HG02763 (cell line): ENCODE results near the gene KCNN3.

Experiments
- ATAC-seq: cut with Tn5 transposase; IDR thresholded peaks from one replicate; pipeline ENCODE4 v1.9.1; 2021; ENCODE audit warnings: mild to moderate bottlenecking, moderate library complexity; ENCODE audit not compliant: unreplicated experiment

KCNN3 gene

DNA sequence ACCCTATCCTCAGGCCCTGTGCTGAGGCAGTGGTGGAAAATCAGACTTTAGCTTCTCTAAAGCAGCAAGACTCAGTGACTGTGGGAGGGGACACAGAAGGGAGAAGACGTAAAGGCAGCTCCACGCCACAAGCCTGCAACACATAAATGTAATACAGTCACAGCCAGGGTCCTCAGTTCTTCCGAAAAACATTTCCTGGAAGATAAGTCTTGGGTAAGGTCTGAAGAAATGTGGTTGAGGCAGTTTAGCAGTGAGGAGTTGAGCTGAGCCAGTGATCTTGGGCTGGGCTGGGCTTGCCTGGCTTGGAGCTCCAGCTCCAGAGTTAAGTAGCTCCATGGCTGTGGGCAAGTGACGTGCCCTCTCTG lies 134.3 kb downstream of the KCNN3 start:
- no peak for ATAC-seq

DNA sequence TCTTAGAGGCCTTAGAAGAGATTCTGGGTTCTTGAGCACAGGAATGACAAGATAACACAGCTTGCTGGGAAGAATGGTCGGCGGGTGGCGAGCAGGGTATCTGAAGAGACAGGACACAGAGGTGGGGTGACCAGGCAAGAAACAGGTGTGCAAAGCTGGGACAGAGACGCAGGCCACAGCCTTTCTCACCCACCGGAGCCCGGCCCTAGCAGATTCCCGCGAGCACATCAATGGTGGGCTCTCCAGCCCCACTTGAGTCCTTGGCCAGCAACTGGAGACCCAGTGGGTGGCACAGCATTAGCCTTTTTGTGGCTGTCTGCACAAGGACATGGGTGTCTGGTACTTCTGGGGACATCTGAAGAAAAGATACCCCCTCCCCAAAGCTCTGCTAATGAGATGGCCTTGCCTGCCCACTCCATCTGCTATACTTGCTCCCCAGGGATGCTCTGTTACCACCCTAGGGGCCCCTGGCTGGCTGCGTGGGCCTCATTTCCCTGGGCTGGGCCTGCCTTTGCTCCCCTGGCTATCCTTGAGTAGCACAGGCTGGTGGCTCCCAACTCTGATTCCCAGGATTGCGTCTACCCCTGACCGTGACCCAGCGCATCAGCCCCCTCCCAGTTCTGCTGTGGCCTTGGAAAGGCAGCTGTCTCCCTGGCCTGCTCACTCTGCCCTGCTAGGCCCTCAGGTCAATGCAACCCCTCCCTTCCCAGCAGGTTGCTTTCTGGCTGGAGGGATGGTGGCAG lies 134.8 kb downstream of the KCNN3 start:
- ATAC-seq = no peak

DNA sequence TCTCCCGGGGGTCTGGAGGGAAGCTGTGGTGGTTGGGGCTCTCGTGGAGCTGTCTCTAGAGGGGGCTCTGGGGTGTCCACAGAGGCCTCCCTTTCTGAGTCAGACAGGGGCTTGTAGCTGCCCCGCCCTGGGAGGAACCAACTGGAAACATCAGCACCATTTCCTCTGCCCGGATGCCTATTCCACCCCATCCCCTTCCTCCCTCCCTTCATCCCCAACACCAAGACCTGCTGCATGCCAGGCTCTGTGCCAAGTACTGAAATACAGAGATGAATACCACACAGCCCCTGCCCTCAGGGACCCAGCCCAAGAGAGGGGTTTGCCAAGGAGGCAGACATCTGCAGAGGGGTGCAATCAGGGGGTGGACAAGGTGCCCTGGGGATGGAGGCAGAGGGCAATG lies 136.5 kb downstream of the KCNN3 start:
- ATAC-seq = no peak

DNA sequence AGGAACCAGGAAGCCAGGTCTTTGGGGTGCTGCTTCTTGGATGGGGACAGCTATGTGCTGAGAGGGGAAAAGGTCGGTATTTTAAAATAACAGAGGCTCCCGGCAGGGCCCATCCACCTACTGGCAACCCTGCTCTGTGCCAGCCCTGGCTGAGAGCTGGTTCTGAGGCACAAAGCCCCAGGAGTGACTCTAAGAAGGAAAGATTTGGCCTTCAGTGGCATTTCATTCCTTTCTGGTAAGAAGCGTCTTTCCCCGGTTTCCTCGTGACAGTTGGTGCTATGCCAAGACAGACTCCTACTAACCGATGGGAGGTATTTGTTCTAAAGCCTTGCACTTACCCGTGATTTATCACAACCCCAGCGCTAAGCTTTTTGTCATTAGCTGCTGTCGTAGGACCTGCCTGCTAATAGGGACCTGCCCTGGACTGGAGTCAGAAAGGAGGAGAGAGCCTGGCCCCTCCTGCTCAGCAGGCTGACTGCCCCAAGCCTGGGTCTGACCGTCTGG lies 139.0 kb downstream of the KCNN3 start:
- no peak for ATAC-seq

DNA sequence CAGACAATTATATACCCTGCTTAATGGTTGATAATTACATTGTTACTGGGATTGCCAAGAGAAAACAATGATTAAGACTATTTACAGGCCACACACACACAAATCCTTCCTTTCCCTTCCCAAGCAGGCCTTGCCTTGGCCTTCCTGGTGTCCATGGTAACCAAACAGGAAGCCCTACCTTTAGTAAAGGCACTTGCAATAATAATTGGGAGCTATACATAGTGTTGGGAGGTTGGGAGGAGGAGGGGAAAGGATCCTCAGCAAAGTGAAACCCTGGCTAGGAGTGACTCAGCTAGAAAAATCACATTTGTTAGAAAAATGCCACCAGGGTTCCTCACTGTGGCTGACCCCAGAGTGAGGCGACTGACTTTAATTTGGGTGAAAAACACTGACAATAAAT lies 139.8 kb downstream of the KCNN3 start:
- ATAC-seq = no peak

DNA sequence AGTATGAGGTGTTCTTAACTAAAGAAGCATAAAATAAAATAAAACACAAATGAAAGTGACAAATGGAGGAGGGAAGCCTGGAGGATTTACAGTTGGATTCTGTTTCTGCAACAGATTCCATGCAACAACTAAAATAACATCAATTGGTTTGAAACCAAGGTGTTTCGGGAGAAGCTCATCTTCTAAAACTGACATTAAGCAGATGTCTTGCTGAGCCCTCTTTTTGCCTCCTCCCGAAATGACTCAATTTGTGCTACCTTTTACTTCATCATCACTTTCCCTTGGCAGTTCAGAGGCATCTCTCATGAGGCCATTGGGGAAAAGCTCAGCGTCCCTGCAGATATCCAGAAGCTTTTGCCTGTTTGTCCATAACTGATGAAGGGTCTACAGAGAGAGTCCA lies 140.5 kb downstream of the KCNN3 start:
- no peak for ATAC-seq

DNA sequence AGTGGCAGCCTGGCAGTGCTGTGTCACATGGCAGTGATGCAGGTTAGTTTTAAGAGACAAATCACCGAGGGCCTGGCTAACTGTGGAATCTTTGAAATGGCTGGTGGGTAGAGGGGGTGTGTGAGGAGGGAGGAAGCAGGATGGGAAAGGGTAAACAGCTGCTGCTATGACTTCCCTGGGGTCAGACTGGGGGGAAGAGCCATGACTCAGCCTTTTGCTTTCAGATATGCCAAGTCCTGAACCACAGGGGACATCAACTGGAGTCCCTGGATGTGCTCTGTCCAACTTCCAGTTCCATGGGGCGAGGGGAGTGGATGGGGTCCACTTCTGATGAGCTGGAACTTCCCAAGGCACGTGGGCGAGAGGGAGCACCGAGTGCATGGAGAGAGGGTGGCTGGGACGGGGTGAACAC lies 141.0 kb downstream of the KCNN3 start:
- no peak for ATAC-seq

DNA sequence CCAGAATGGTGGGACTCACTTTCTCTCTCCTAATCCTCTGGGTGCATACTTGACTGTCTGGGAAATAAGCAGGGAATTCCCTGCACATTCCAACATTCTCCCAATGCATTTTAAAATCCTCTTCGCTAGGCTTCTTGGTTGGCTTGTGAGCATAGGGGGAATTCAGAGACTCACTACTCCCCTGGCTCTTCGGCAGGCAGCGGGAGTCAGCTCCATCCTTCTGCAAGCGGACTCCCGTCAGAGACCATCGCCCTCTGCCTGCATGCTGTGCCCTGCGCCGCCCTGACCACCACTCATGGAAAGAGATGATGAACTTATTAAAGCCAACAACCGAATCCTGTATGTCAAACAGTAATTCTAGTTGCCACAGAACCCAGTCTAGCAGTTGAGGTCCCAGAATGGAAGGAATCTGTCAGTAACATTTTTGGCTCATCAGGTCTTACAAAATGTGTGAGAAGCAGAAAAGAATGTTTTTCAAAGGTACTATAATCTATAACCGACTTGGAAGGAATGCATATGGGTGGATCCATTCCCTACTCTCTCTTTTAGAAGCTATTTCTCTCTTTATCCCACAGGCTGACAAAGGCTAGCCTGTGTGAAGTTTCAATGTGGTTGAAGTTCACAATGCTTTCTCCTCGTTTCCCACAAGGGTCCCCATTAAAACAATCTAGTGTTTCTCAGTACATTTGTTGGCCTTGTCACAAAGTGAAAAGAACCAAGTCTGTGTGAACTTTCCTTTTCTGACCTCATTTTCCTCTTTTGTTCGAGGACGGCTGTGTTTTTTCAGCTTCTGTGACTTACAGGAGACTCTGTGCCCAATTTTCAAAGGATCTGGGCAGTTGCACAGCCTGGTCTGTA lies 143.0 kb downstream of the KCNN3 start:
- no peak for ATAC-seq

DNA sequence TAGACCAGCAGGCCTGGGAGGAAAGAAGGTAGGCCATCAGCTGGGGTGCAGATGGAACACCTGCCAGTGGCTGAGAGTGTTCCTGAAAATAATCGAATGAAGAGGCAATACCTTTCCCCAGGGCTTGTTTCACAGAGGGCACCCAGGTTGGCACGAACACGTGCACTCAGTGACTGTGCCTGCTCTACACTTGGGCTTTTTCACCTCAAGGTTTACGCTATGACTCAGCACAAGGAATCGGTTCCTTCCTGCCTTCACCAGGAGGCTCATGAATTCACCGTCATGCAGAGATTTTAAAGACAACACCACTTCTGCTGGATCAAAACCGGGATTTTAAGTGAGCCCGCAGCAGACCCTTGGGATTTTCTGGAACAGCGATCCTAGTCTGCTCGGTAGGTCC lies 143.6 kb downstream of the KCNN3 start:
- no peak for ATAC-seq

DNA sequence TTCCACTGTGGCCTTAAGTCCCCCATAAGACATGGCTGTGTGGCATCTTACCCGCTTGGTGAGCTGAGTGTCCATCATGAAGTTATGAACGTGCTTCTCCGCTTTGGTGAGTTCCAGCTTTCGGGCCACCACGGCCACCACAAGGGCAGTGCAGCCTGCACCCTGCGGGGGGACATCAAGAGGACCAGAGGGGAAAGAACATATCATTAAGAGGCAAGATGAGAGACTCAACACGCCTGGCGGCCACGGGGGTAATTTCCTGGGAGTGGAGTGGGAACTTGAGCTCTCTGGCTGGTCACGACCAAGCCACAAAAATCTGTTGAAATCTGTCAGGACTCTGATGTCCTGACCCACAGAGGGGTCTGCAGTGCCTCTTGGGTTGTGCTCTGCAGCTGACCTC lies 144.2 kb downstream of the KCNN3 start:
- no peak for ATAC-seq

DNA sequence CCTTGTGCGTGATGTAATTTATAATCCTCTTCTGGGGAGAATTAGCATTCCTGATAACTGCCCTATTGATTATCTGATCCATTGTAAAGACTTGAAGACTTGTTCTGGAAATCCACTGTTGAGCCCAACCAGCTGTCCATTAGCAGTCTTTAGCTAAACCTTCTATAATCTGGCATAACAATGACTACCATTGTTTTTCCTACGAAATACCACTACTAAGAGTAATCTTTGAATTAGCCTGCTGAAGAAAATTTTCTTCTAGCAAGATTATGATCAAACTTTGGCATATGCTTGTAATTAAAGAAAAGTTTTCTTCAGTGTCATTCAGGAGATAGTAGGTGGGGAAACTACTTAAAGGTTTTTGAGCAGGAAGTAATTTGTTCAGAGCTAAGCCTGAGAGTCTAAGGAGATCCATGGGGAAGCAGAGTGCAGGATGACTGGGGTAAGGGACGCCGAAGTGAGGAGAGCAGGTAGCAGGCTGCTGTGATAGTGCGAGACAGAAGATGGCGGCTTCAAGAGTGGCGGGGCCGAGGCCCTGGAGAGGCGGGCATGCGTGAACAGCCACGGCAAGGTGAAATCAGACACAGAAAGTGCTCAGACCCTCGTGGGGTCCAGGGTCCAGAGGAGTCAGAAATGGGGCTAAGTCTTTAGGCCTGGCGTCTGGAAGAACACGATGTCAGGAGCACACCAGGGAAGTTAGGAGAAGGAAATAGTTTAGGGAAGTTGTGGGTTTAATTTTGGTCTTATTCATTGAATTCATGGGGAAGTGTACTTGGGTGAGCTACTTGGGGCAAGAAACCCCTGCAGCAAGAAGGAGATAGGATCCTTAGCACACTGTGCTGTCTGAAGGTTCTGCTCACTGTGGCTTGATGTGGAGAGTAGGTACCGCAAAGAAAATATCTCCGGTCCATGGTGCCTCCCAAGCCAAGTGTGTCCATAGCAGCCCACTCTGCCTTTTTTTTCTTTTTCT lies 149.5 kb downstream of the KCNN3 start:
- no peak for ATAC-seq

DNA sequence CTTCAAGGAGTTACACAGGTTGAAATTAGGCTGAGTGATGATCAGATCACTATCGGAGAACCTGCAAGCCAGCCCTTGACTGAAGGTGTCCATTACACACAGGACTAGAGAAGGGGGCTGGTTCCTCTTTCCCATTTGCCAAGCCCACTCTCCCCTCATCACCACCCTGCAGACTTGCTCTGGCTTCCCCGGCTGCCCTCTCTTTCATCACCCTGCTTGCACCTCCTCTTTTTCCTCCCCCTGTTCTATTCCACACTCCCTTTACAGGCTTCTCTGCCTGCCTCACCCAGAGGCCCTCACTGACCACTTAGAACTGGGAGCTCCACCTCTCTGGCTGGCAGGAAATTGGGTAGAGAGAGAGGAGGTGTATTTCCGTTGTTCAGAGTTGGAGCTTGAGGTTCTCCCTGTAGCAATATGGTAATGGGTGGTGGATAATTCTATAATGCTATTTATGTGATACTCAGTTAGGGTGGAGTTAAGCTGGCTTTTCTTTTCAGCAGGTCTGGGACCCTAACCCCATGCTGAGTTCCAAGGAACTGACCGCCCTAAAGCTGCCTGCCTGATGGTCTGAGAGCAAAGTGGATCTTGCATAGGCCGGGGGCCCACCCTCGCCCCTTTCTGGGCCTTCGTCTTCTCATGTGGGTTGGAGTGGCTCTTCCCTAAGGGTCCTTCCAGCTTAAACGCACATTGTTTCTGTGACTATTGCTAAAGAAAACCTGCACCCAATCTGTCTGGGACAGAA lies 150.3 kb downstream of the KCNN3 start:
- no peak for ATAC-seq

DNA sequence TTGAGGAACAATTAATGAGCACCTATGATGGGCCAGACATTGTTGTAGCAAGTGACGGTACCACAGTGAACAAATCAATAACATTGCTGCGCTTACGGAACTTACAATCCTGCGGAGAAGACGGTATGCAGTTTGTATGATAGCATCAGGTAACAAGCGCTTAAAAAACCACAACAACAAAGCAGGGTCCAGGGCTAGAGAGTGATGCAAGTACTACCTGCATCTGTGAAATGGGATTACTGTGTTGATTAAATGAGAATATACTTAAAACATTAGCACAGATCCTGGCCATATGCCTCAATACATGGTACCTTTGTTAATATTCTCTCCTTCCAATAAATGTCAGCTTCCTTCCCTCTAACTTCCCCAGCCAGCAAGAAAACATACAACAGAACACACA lies 151.5 kb downstream of the KCNN3 start:
- no peak for ATAC-seq

DNA sequence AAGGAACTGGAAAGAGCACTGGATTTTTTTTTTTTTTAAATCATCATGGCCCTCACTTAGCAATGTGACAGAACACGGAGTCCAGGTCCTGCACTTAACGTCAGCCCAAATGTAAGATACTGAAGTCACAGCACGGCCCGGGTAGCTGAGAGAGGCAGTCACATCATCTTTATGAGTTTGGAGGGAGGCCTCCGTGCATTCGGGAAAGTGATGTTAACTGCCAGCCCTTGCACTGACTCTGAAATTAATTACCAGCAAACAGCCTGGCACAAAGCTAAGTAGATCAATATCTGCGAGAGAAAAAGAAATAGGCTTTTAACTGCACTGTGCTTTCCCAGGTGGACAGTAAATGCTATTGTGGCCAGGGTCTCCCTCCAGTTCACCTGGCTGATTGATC lies 152.6 kb downstream of the KCNN3 start:
- no peak for ATAC-seq

DNA sequence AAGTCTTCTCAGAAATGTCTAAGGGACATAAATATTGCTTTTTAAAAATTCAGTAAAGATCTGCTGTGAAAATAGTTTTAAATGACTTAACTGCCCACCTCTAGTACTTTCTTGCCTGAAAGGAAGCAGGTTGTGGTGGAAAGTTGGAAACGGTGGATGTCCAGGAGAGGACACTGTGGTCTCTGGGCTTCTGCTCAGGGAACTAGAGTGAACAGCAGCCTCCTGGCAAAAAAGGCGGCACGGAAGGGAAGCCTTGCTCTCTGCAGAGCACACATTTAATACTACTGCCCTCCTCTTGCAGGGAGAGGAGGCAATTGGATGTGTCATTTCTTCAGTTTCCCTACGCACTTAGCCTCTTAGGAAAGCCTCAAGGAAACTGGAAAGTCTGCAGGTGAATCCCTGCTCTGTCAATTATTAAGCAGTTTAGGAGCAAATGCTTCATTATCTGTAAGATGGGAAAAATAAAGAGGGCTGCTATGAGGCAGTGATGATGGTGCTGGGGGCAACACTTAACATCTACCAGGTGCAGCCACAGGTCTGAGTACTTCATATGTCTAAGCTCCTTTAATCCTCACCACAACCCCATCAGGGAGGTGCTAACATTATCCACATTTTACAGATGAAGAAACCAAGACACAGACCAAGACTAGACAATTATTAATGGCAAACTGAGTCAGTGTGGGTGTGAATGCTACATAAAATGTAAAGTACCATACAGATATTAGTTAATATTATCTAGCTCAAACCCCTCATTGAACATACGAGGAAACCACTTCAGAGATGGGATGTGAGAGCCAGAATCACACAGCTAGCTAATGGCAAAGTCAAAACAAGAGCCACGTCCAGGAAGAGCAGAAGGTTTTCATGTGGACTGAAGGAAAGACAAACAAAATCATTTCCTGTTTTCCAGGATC lies 153.2 kb downstream of the KCNN3 start:
- ATAC-seq = no peak

DNA sequence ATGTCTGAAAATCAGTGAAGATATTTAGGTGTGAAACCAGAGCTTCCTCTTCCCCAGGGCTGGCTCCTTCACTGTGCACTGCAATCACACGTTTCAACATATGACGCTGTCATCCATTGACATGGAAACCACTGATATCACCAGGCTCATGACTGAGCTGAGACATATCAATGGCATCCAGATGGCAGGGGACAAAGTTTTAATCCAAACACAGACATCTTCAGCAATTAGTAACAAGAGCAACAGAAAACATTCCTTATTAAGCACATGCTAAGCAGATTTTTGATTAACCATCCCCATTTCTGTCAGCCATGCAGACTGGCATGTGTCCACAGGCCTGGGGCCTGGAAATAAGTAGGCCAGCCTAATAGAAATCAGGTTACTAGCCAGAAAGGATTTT lies 154.1 kb downstream of the KCNN3 start:
- ATAC-seq = no peak

DNA sequence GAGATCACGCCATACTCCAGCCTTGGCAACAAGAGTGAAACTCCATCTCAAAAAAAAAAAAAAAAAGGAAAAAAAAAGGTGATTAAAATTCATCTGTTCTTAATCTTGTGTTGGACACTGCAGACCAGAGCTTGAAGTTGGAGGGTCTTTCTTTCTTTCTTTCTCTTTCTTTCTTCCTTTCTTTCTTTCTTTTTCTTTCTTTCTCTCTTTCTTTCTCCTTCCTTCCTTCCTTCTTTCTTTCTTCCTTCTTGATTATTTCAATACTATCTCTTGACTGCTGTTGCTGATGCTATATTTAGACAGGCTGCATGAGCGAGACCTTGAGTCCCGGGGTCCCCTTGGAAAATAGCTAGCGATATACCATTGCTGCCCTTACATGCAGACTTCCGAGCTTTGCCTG lies 154.7 kb downstream of the KCNN3 start:
- ATAC-seq = no peak

DNA sequence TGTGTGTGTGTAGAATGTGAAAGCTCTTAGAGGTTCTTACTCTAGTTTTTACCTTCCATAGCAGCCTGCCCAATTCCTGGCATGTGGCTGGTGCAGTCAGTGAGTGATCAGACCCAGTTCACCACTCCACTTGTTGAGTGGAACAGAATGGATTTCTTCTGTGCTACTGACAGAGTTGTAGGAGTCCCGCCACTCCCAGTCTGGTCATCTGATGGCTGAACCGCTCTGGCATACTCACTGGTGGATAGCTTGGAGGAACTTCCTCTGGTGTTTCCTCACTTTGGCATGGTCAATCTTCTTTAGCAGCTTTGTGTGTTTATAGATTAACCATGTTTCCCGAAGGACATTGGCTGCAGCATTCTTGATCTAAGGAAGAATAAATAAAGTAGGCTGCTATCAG lies 155.4 kb downstream of the KCNN3 start:
- no peak for ATAC-seq

DNA sequence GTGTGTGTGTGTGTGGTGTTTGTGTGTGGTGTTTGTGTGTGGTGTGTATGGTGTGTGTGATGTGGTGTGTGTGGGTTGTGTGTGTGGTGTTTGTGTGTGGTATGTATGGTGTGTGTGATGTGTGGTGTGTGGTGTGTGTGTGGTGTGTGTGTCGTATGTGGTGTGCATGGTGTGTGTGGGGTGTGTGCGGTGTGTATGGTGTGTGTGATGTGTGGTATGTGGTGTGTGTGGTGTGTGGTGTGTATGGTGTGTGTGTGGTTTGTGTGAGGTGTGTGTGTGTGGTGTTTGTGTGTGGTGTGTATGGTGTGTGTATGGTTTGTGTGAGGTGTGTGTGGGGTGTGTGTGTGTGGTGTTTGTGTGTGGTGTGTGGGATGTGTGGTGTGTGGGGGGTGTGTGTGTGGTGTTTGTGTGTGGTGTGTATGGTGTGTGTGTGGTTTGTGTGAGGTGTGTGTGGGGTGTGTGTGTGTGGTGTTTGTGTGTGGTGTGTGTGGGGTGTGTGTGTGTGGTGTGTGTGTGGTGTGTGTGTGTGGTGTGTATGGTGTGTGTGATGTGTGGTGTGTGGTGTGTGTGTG lies 155.9 kb downstream of the KCNN3 start:
- no peak for ATAC-seq
